ENCODE results near the gene LFNG. TPM values are rescaled to one million over a fixed set of nuclear protein-coding genes. Genes with fewer than 3 reads are reported as not detected.
"Not testable (repeated sequence)": the region's sequence is repeated elsewhere in the genome, so short reads cannot be mapped to it uniquely, and the experiment has no call there.

LFNG gene
- total RNA-seq, 1 donor: 10.8 TPM

DNA sequence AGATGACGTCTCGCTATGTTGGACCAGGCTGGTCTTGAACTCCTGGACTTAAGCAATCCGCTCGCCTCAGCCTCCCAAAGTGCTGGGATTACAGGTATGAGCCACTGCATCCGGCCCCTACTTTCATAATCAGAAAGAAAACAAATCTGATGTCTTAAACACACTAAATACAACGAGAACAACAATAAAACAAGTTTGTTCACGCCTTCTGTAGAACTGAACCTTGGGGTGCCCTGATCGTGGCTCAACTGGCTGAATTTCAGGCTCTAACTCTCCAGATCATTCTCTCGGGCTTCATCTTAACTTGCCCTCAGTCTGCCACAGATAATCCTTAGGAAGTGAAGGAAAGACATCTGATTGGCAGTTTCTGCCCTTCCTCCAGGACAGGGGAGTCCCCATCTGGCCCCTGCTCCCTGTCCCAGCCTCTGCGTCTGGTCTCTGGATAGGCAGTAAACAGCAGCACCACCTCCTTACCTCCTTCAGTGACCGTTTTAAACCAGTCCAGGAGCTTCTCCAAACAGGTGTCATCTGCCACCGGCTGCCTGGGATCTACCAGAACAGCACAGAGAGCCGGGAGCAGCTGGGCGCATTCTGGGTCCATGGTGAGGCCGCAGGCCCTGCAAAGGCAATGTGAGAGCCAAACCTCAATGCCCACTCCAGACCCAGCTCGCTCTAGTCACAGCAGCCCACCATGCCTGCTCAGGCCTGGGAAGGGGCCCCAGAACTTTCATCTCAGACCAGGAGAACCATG is 34.4 kb downstream of the LFNG start:
- H3K4me3 ChIP-seq (ENCODE audit: low read depth, low read length): peak overlapping the region; percentile 82
- no peak for DNase-seq (ENCODE audit: low read depth)
- TF ChIP-seq, protein P1, sequence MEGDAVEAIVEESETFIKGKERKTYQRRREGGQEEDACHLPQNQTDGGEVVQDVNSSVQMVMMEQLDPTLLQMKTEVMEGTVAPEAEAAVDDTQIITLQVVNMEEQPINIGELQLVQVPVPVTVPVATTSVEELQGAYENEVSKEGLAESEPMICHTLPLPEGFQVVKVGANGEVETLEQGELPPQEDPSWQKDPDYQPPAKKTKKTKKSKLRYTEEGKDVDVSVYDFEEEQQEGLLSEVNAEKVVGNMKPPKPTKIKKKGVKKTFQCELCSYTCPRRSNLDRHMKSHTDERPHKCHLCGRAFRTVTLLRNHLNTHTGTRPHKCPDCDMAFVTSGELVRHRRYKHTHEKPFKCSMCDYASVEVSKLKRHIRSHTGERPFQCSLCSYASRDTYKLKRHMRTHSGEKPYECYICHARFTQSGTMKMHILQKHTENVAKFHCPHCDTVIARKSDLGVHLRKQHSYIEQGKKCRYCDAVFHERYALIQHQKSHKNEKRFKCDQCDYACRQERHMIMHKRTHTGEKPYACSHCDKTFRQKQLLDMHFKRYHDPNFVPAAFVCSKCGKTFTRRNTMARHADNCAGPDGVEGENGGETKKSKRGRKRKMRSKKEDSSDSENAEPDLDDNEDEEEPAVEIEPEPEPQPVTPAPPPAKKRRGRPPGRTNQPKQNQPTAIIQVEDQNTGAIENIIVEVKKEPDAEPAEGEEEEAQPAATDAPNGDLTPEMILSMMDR (IDR thresholded peaks at IDR 0.05; ENCODE audit: insufficient read depth, low read depth, low read length): no peak

DNA sequence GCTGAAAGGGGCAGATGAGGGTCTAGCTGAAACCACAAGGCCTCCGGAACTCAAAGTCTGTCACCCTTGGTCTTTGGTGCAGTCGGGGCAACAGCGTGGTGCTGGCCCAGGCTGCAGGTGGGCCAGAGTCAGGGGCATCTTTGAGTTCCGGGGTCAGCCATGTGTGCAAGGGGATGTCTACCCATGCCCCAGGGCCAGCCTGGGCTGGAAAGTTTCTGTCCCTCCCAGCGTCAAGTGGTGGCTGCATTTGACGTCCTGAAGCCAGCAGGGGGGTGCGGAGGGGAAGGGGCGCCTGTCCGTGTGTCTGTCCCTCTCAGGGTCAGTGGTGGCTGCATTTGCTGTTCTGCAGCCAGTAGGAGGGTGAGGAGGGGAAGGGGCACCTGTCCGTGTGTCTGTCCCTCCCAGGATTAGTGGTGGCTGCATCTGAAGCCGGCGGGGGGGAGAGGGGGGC is 35.1 kb downstream of the LFNG start:
- no peak for DNase-seq (ENCODE audit: low read depth)
- peak overlapping the region; percentile 82 for H3K4me3 ChIP-seq (ENCODE audit: low read depth, low read length)
- TF ChIP-seq, protein P1 (IDR thresholded peaks at IDR 0.05; ENCODE audit: insufficient read depth, low read depth, low read length): no peak

DNA sequence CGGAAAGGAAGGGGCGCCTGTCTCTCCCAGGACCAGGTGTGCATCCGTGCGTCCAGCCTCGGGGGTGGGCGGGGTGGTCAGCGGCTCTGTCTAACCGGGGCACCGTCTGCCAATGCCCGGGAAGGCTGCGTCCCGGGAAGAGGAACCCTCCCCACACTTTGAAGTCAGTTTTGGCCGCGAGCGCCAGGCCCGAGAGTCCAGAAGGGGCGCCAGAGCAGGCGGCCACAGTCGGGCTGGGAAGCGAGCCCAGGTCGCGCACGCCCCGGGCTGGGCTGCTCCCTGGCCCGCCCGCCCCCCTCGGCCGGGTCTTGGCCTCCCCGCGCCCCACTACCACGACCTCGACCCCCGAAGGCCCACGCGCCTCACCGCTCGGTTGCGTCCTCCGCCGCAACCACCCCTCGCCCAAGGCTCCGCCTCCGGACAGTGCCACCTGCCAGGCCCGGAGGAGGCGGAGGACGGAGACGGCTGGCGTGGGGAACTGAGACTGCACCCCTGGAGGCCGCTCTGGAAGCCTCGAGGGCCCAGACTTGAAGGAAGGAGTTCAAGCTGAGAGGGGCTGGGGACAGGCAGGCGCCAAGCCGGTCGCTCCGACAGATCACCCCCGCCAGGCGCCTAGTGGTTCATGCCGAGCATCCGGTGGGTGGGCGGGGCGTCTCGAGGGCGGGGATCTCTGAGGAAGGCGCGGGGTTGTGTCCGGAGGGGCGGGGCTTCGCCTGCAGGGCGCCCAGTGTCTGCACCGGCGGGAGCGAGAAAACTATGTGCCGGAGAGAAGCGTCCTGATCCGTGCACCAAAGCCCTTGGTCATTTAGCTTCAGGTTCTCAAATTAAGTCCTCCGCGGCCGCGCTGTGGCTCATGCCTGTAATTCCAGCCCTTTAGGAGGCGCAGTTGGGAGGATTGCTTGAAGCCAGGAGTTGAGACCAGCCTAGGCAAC is 35.8 kb downstream of the LFNG start, which contains the start of gene BRAT1:
TSS of gene BRAT1 (minus strand) at position 404 of the 932 bp plus-strand sequence. CDS start 1,093 bp downstream, outside the sequence.
- DNase-seq (ENCODE audit: low read depth): peak; percentile 95
- TF ChIP-seq, protein P1 (IDR thresholded peaks at IDR 0.05; ENCODE audit: insufficient read depth, low read depth, low read length): peak; percentile 41
- H3K4me3 ChIP-seq (ENCODE audit: low read depth, low read length): peak within 1 kb of the TSS; percentile 82

DNA sequence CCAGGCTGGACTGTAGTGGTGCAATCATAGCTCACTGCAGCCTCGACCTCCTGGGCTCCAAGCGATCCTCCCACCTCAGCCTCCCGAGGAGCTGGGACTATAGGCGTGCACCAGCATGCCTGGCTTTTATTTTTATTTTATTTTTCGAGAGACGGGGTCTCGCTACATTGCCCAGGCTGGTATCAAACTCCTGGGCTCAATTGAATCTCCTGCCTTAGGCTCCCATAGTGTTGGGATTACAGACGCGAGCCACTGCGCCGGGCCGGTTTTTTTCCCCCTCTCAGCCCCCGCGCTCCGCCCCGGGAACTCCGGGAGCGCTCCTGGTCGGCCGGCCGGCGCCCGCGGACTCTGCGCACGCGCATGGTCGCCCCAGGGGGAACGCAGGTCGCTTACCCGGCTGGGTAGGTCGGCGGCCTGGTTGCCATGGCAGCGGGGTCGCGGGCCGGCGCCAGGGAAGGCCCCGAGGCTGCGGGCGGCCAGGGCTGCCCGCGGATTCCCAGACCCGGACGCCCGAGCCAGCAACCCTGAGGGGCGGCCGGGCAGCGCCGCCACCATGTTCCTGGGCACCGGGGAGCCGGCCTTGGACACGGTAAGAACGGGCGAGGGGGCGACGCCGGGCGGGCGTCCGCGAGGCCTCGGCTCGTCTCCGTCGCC is 39.2 kb downstream of the LFNG start, which contains the start of gene IQCE:
TSS of gene IQCE (plus strand) at position 351 of the 654 bp plus-strand sequence. CDS start at position 554, 203 bp downstream.
- DNase-seq (ENCODE audit: low read depth): peak; percentile 94
- TF ChIP-seq, protein P1 (IDR thresholded peaks at IDR 0.05; ENCODE audit: insufficient read depth, low read depth, low read length): no peak
- peak within 1 kb of the TSS; percentile 75 for H3K4me3 ChIP-seq (ENCODE audit: low read depth, low read length)

DNA sequence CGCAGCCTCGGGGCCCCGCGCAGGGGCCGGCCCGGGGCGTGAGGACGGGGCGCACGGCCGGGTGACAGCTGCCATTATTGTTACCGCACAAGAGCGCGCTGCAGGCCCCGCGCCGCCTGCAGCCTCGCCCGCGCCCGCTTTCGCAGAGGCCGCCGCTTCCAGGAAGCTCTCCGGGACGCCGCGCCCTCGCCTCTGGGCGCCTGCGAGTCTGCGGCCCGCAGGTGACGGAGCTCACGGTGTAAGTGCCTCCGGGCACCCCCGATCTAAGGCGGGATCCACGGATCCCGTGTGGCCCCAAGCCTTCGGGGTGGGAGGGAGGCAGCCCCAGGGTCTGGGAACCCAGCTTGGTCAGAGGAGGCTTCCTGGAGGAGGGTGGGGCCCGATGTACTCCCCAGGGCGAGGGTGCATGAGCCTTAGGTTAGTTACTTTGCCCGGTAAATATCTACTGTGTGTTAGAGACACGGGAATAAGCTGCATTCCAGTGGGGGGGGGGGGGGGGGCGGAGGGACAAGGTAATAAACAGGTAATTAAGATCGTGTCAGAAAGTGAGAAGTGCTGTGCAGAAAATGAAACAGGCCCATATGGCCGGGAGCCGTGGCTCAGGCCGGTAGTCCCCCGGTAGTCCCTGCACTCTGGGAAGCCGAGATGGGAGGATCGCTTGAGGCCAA is 39.8 kb downstream of the LFNG start:
- TF ChIP-seq, protein P1 (IDR thresholded peaks at IDR 0.05; ENCODE audit: insufficient read depth, low read depth, low read length): no peak
- DNase-seq (ENCODE audit: low read depth): no peak
- H3K4me3 ChIP-seq (ENCODE audit: low read depth, low read length): peak overlapping the region; percentile 75

DNA sequence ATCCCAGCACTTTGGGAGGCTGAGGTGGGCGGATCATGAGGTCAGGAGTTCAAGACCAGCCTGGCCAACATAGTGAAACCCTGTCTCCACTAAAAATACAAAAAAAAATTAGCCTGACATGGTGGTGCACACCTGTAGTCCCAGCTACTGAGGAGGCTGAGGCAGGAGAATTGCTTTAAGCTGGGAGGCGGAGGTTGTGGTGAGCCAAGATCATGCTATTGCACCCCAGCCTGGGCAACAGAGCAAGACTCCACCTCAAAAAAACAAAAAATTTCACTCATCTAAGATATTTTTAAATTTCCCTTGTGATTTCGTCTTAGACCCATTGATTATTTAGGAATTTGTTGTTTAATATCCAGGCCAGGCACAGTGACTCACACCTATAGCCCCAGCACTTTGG is 44.4 kb downstream of the LFNG start:
- DNase-seq (ENCODE audit: low read depth): not testable (repeated sequence)

More for the DNA sequence above, 44.4 kb downstream of the LFNG start:
- H3K4me3 ChIP-seq (ENCODE audit: low read depth, low read length): not testable (repeated sequence)
